Stomach smooth muscle (tissue), 2 donors: ENCODE results near the gene PCDHGA6.
A peak's percentile ranks its signal among the peaks of the same experiment; 100 is the strongest.
"Not testable (repeated sequence)": the region's sequence is repeated elsewhere in the genome, so short reads cannot be mapped to it uniquely, and the experiment has no call there.

ENCODE experiments used
- H3K27ac ChIP-seq: one replicate; pipeline ENCODE4 v1.7.0; 2013; ENCODE audit warnings: mild to moderate bottlenecking, low read length, inconsistent platforms
- H3K27me3 ChIP-seq, 2 donors: one replicate each; pipeline ENCODE4 v1.7.0; 2013; ENCODE audit warnings: low read length in 2 of 2; ENCODE audit not compliant: insufficient read depth in 2 of 2, control insufficient read depth in 1 of 2
- H3K36me3 ChIP-seq, 2 donors: one replicate each; pipeline ENCODE4 v1.7.0; 2013; ENCODE audit warnings: low read length in 2 of 2; ENCODE audit not compliant: control insufficient read depth in 2 of 2, insufficient read depth in 2 of 2
- H3K4me1 ChIP-seq: one replicate; pipeline ENCODE4 v1.7.0; 2013; ENCODE audit warnings: low read length; ENCODE audit not compliant: control insufficient read depth, insufficient read depth
- H3K4me3 ChIP-seq, 2 donors: one replicate each; pipeline ENCODE4 v1.7.0; 2013; ENCODE audit warnings: low read length in 2 of 2
- H3K9ac ChIP-seq, 2 donors: one replicate each; pipeline ENCODE4 v1.7.0; 2013; ENCODE audit warnings: low read length in 2 of 2, mild to moderate bottlenecking in 1 of 2
- H3K9me3 ChIP-seq, 2 donors: one replicate each; pipeline ENCODE4 v1.7.0; 2013; ENCODE audit warnings: low read length in 2 of 2; ENCODE audit not compliant: control insufficient read depth in 2 of 2
- donor health status: healthy.
- donor health status: Pancreatic carcinoma.

PCDHGA6 gene

GRCh38 chr5:141373673-141374317 is at the start of gene PCDHGA6:
Gene PCDHGA6 (plus strand): TSS chr5:141373891. CDS start chr5:141374084, 193 bp downstream.
- Histone ChIP-seq H3K27ac (no peak within 1 kb of the TSS), H3K4me1 (peaks cover 4% of the 10 kb centered on the region), H3K36me3 (peaks cover 0 to 2% of the 10 kb centered on the region in 2 donors), H3K9me3 (peaks cover 40 to 77% of the 10 kb centered on the region in 2 donors), H3K9ac (no peak within 1 kb of the TSS), H3K4me3 (peak within 1 kb of the TSS; percentile 31 to 65), H3K27me3 (no peaks in the 10 kb centered on the region)

GRCh38 chr5:141326088-141326854 is 47.4 kb upstream of the PCDHGA6 start:
- H3K36me3 ChIP-seq: peaks cover 2 to 4% of the 10 kb centered on the region in 2 donors
- H3K27me3 ChIP-seq: peaks cover 0 to 4% of the 10 kb centered on the region in 2 donors
- H3K27ac ChIP-seq: peak overlapping the region; percentile 32
- H3K9me3 ChIP-seq: peaks cover 22 to 34% of the 10 kb centered on the region in 2 donors
- no peaks in the 10 kb centered on the region for H3K4me1 ChIP-seq
- peak overlapping the region; percentile 67 to 76 for H3K9ac ChIP-seq
- peak overlapping the region; percentile 77 to 80 for H3K4me3 ChIP-seq

GRCh38 chr5:141328231-141328630 is 45.5 kb upstream of the PCDHGA6 start:
- Histone ChIP-seq H3K36me3 (peaks cover 2 to 4% of the 10 kb centered on the region in 2 donors), H3K9me3 (peaks cover 33 to 50% of the 10 kb centered on the region in 2 donors), H3K27me3 (peaks cover 2 to 4% of the 10 kb centered on the region in 2 donors), H3K9ac (no peak overlapping the region), H3K27ac (no peak overlapping the region), H3K4me3 (peak overlapping the region; percentile 29 to 34), H3K4me1 (no peaks in the 10 kb centered on the region)

- H3K4me1 ChIP-seq: no peaks in the 10 kb centered on the region
- peaks cover 2 to 4% of the 10 kb centered on the region in 2 donors for H3K27me3 ChIP-seq
- H3K9ac ChIP-seq: no peak within 1 kb of the TSS
- peaks cover 2 to 4% of the 10 kb centered on the region in 2 donors for H3K36me3 ChIP-seq
- no peak within 1 kb of the TSS for H3K27ac ChIP-seq
- peak within 1 kb of the TSS; percentile 7 to 8 for H3K4me3 ChIP-seq
- peaks cover 40 to 54% of the 10 kb centered on the region in 2 donors for H3K9me3 ChIP-seq
Observed at GRCh38 chr5:141330299-141331080, 43.2 kb upstream of the PCDHGA6 start, which contains the start of gene PCDHGA1. Gene PCDHGA1 (plus strand): TSS chr5:141330514.

GRCh38 chr5:141332571-141332970 is 41.1 kb upstream of the PCDHGA6 start:
- not testable (repeated sequence) for H3K27me3 ChIP-seq, H3K36me3 ChIP-seq, H3K27ac ChIP-seq, H3K4me3 ChIP-seq, H3K9ac ChIP-seq, H3K4me1 ChIP-seq
- peaks cover 45 to 49% of the 10 kb centered on the region in 2 donors for H3K9me3 ChIP-seq

- no peak within 1 kb of the TSS for H3K9ac ChIP-seq
- peaks cover 41 to 50% of the 10 kb centered on the region in 2 donors for H3K9me3 ChIP-seq
- H3K27me3 ChIP-seq: no peaks in the 10 kb centered on the region
- no peak within 1 kb of the TSS for H3K27ac ChIP-seq
- H3K4me3 ChIP-seq: peak within 1 kb of the TSS; percentile 50 to 60
- H3K4me1 ChIP-seq: no peaks in the 10 kb centered on the region
- H3K36me3 ChIP-seq: no peaks in the 10 kb centered on the region
Observed at GRCh38 chr5:141338538-141339306, 35.0 kb upstream of the PCDHGA6 start, which contains the start of gene PCDHGA2. Gene PCDHGA2 (plus strand): TSS chr5:141338760.

GRCh38 chr5:141340781-141341354 is 32.8 kb upstream of the PCDHGA6 start:
- not testable (repeated sequence) for H3K27me3 ChIP-seq, H3K9ac ChIP-seq, H3K4me1 ChIP-seq, H3K36me3 ChIP-seq, H3K27ac ChIP-seq, H3K4me3 ChIP-seq
- H3K9me3 ChIP-seq: peaks cover 55 to 56% of the 10 kb centered on the region in 2 donors

GRCh38 chr5:141342773-141343172 is 30.9 kb upstream of the PCDHGA6 start:
- no peak overlapping the region for H3K9ac ChIP-seq
- H3K4me3 ChIP-seq: no peak overlapping the region
- no peak overlapping the region for H3K27ac ChIP-seq
- H3K27me3 ChIP-seq: peaks cover 0 to 4% of the 10 kb centered on the region in 2 donors
- no peaks in the 10 kb centered on the region for H3K36me3 ChIP-seq
- H3K4me1 ChIP-seq: no peaks in the 10 kb centered on the region
- peaks cover 52 to 59% of the 10 kb centered on the region in 2 donors for H3K9me3 ChIP-seq

GRCh38 chr5:141343242-141343952 is 30.3 kb upstream of the PCDHGA6 start, which contains the start of gene PCDHGA3:
Gene PCDHGA3 (plus strand): TSS chr5:141343829. CDS start chr5:141344034, 205 bp downstream.
- no peak within 1 kb of the TSS for H3K9ac ChIP-seq
- H3K27me3 ChIP-seq: peaks cover 0 to 4% of the 10 kb centered on the region in 2 donors
- H3K27ac ChIP-seq: no peak within 1 kb of the TSS
- H3K36me3 ChIP-seq: no peaks in the 10 kb centered on the region
- H3K4me3 ChIP-seq: peak within 1 kb of the TSS in 1 of 2 donors; percentile 54
- no peaks in the 10 kb centered on the region for H3K4me1 ChIP-seq
- peaks cover 46 to 53% of the 10 kb centered on the region in 2 donors for H3K9me3 ChIP-seq
